ENCODE measurements around the gene RIMBP2.
"Not testable (repeated sequence)": the region's sequence is repeated elsewhere in the genome, so short reads cannot be mapped to it uniquely, and the experiment has no call there.

The RIMBP2 gene

DNA sequence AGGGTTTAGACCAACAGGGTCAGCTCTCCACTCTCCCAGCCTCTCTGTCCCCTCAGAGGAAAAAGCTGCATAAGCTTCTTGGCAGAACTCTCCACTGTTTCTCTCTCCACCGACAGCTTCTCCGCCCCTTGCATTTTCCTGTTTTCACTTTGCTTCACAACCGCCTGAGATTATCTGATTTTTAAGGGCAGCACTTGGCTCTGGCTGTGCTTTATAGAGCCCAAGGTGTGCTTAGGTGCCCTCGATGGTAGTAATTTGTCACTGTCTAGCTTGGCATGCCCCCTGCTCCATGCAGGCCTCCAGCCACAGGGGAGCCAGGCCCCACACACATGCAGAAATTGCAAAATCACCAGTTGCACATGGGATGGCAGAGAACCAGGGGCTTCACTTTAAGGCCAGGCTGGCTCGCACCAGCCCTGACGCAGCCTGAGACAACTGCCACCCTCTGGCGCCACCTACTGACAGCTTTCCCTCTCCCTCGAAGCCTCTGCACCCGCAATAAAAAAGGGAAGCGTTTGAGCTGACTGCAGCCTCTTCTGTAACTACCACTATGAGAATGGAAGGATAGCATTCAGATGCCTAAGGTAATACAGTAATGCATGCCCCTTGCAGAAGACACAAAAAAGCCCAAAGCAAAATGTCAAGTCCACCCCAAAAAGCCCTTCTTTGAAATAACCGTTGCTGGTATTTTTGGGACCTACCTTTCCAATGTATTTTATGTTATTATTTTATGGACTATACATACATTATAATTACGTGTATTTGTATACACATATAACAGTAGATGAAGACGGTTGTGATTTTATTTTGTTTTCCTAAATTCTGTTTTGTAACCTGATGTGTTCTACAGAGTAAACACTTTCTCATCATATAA is 32.0 kb upstream of the RIMBP2 start:
- Histone ChIP-seq H3K9ac (ENCODE audit: low read depth, low read length) (no peak overlapping the region), H3K27me3 (ENCODE audit: control insufficient read depth, insufficient read depth, low read length) (no peaks in the 10 kb centered on the region), H3K9me3 (ENCODE audit: control insufficient read depth, insufficient read depth, low read length) (no peaks in the 10 kb centered on the region), H3K4me3 (ENCODE audit: low read depth, low read length) (no peak overlapping the region), H3K4me1 (ENCODE audit: control insufficient read depth, insufficient read depth, low read length) (no peaks in the 10 kb centered on the region), H3K36me3 (ENCODE audit: control insufficient read depth, insufficient read depth, low read length) (no peaks in the 10 kb centered on the region)

GRCh38 chr12:130746546-130746945 is 30.4 kb upstream of the RIMBP2 start:
- Histone ChIP-seq H3K36me3 (ENCODE audit: control insufficient read depth, insufficient read depth, low read length) (peaks cover 3% of the 10 kb centered on the region), H3K4me3 (ENCODE audit: low read depth, low read length) (no peak overlapping the region), H3K27me3 (ENCODE audit: control insufficient read depth, insufficient read depth, low read length) (no peaks in the 10 kb centered on the region), H3K9me3 (ENCODE audit: control insufficient read depth, insufficient read depth, low read length) (no peaks in the 10 kb centered on the region), H3K4me1 (ENCODE audit: control insufficient read depth, insufficient read depth, low read length) (no peaks in the 10 kb centered on the region), H3K9ac (ENCODE audit: low read depth, low read length) (no peak overlapping the region)

- no peaks in the 10 kb centered on the region for H3K4me1 ChIP-seq (ENCODE audit: control insufficient read depth, insufficient read depth, low read length)
- no peak overlapping the region for H3K9ac ChIP-seq (ENCODE audit: low read depth, low read length)
- H3K9me3 ChIP-seq (ENCODE audit: control insufficient read depth, insufficient read depth, low read length), result no peaks in the 10 kb centered on the region
- H3K27me3 ChIP-seq (ENCODE audit: control insufficient read depth, insufficient read depth, low read length), result no peaks in the 10 kb centered on the region
- no peak overlapping the region for H3K4me3 ChIP-seq (ENCODE audit: low read depth, low read length)
- peaks cover 3% of the 10 kb centered on the region for H3K36me3 ChIP-seq (ENCODE audit: control insufficient read depth, insufficient read depth, low read length)
These were observed 29.8 kb upstream of the RIMBP2 start for GRCh38 chr12:130745921-130746320.

DNA sequence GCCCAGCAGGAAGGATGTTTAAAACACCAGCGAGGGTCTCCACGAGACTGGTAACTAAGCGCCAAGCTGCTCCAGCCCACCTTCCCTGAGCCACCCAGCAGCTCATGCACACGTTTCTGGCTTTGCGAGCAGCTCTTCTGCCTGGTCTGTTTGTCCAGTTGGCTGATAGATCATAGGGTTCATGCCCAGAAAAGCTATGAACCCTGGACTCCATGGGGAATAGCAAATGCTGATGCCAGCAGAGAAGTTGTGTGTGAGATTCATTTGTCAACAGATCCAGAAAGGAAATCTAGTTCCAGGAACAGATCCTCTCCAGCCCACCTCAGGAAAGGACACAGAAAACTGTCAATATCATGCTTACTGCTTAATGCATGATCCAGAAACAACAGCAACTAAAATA is 28.2 kb upstream of the RIMBP2 start:
- Histone ChIP-seq H3K27me3 (ENCODE audit: control insufficient read depth, insufficient read depth, low read length) (no peaks in the 10 kb centered on the region), H3K4me3 (ENCODE audit: low read depth, low read length) (no peak overlapping the region), H3K9me3 (ENCODE audit: control insufficient read depth, insufficient read depth, low read length) (no peaks in the 10 kb centered on the region), H3K4me1 (ENCODE audit: control insufficient read depth, insufficient read depth, low read length) (no peaks in the 10 kb centered on the region), H3K36me3 (ENCODE audit: control insufficient read depth, insufficient read depth, low read length) (peaks cover 3% of the 10 kb centered on the region), H3K9ac (ENCODE audit: low read depth, low read length) (no peak overlapping the region)

DNA sequence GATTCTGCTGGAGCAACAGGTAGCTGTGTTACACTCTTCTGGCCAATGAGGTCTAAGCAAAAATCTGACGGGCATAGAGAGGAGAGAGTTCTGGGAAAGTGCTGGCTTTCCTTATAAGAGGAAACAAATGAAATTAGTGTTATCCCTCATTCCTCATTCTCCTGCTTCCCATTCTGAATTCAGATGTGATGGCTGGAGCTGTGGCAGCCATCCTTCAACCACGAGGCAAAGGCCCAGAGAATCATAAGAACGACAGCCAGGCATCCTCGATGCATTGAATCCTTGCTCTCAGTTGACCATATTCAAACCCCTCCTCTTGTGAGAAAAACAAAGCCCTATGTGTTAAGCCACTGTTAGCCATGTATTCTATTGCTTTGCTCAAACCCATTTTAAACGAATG is 27.5 kb upstream of the RIMBP2 start:
- H3K9me3 ChIP-seq (ENCODE audit: control insufficient read depth, insufficient read depth, low read length), result no peaks in the 10 kb centered on the region
- H3K36me3 ChIP-seq (ENCODE audit: control insufficient read depth, insufficient read depth, low read length), result peaks cover 3% of the 10 kb centered on the region
- H3K4me3 ChIP-seq (ENCODE audit: low read depth, low read length), result no peak overlapping the region
- H3K4me1 ChIP-seq (ENCODE audit: control insufficient read depth, insufficient read depth, low read length), result no peaks in the 10 kb centered on the region
- no peak overlapping the region for H3K9ac ChIP-seq (ENCODE audit: low read depth, low read length)
- H3K27me3 ChIP-seq (ENCODE audit: control insufficient read depth, insufficient read depth, low read length), result no peaks in the 10 kb centered on the region

DNA sequence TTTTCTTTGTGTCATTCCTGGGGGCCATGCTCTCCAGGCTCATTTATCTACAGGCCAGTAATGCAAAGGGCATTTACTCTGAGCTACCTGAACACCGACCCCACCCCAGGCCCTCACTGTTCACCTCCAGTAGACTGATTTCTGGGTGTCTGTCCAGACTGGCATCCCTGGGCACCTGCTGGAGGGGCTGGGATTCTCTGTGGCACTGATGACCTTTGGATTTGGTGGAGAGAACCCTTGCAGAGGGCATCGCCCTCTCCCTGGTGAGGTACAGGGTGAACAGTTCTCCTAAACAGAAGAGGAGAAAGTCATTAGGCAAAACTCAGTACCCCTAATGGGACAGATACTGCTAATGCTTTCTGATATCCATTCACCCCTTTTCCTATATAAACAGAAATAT is 27.1 kb upstream of the RIMBP2 start:
- H3K36me3 ChIP-seq (ENCODE audit: control insufficient read depth, insufficient read depth, low read length), result peaks cover 3% of the 10 kb centered on the region
- H3K9me3 ChIP-seq (ENCODE audit: control insufficient read depth, insufficient read depth, low read length), result no peaks in the 10 kb centered on the region
- H3K9ac ChIP-seq (ENCODE audit: low read depth, low read length), result no peak overlapping the region
- H3K4me1 ChIP-seq (ENCODE audit: control insufficient read depth, insufficient read depth, low read length), result no peaks in the 10 kb centered on the region
- H3K4me3 ChIP-seq (ENCODE audit: low read depth, low read length), result no peak overlapping the region
- no peaks in the 10 kb centered on the region for H3K27me3 ChIP-seq (ENCODE audit: control insufficient read depth, insufficient read depth, low read length)

DNA sequence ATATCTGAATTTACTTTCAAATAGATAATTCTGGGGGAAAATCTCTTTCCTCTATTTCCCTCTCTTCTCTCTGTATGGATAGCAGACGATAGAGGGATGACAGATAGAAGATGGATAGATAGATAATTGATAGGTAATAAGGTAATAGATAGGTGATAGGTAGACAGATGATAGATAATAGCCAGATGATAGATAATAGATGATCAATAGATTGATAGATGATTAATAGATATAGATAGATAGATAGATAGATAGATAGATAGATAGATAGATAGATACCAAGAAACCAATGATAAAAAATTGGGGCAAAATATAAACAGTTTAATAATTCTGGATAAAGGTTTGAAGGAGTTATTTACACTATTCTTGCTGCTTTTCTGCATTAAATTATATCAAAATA is 26.6 kb upstream of the RIMBP2 start:
- Histone ChIP-seq H3K9me3 (ENCODE audit: control insufficient read depth, insufficient read depth, low read length) (no peaks in the 10 kb centered on the region), H3K4me3 (ENCODE audit: low read depth, low read length) (no peak overlapping the region), H3K9ac (ENCODE audit: low read depth, low read length) (no peak overlapping the region), H3K27me3 (ENCODE audit: control insufficient read depth, insufficient read depth, low read length) (no peaks in the 10 kb centered on the region), H3K4me1 (ENCODE audit: control insufficient read depth, insufficient read depth, low read length) (no peaks in the 10 kb centered on the region), H3K36me3 (ENCODE audit: control insufficient read depth, insufficient read depth, low read length) (peaks cover 3% of the 10 kb centered on the region)

DNA sequence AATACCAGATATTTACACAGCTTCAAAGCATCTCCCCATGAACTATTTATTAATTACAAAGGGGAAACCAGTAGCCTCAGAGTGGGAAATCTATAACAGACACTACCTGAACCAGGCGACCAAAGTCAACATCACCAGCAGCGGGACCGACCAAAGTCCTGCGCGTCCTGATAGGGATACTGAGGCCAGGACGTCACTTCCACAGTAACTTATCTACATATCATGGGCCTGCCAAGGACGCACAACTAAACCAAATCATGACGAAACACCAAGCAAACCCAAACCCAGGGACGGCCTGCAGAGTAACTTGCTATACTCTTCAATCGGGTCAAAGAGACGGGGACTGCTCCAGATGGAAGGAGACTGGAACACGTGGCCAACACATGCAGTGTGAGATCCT is 26.0 kb upstream of the RIMBP2 start:
- Histone ChIP-seq H3K4me1 (ENCODE audit: control insufficient read depth, insufficient read depth, low read length) (no peaks in the 10 kb centered on the region), H3K4me3 (ENCODE audit: low read depth, low read length) (no peak overlapping the region), H3K36me3 (ENCODE audit: control insufficient read depth, insufficient read depth, low read length) (peaks cover 3% of the 10 kb centered on the region), H3K9me3 (ENCODE audit: control insufficient read depth, insufficient read depth, low read length) (no peaks in the 10 kb centered on the region), H3K9ac (ENCODE audit: low read depth, low read length) (no peak overlapping the region), H3K27me3 (ENCODE audit: control insufficient read depth, insufficient read depth, low read length) (no peaks in the 10 kb centered on the region)

DNA sequence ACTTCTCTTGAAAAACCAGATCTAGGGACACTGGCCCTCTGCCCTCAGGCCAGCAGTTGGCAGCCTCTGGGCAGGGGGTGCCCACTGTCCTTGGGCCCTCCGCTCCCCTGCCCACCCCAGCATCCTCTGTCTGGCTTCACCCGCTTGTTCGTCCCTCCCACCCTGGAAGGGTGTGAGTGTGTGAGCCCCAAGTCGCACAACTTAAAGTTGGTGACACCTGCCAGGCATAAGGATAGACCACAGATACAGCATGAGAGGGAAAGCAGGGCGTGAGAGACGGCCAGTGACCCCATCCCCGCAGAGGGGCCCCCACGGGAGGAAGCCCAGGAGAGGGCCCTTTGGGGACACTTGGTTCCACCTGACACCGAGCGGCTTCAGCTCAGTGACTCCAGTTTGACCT is 23.5 kb upstream of the RIMBP2 start:
- H3K27me3 ChIP-seq (ENCODE audit: control insufficient read depth, insufficient read depth, low read length), result no peaks in the 10 kb centered on the region
- no peak overlapping the region for H3K9ac ChIP-seq (ENCODE audit: low read depth, low read length)
- H3K4me3 ChIP-seq (ENCODE audit: low read depth, low read length), result no peak overlapping the region
- peaks cover 3% of the 10 kb centered on the region for H3K36me3 ChIP-seq (ENCODE audit: control insufficient read depth, insufficient read depth, low read length)
- H3K4me1 ChIP-seq (ENCODE audit: control insufficient read depth, insufficient read depth, low read length), result no peaks in the 10 kb centered on the region
- H3K9me3 ChIP-seq (ENCODE audit: control insufficient read depth, insufficient read depth, low read length), result no peaks in the 10 kb centered on the region

- not testable (repeated sequence) for H3K9me3 ChIP-seq (ENCODE audit: control insufficient read depth, insufficient read depth, low read length); H3K9ac ChIP-seq (ENCODE audit: low read depth, low read length); H3K4me3 ChIP-seq (ENCODE audit: low read depth, low read length); H3K36me3 ChIP-seq (ENCODE audit: control insufficient read depth, insufficient read depth, low read length); H3K4me1 ChIP-seq (ENCODE audit: control insufficient read depth, insufficient read depth, low read length); H3K27me3 ChIP-seq (ENCODE audit: control insufficient read depth, insufficient read depth, low read length)
These were observed 22.3 kb upstream of the RIMBP2 start for GRCh38 chr12:130738403-130738802.

DNA sequence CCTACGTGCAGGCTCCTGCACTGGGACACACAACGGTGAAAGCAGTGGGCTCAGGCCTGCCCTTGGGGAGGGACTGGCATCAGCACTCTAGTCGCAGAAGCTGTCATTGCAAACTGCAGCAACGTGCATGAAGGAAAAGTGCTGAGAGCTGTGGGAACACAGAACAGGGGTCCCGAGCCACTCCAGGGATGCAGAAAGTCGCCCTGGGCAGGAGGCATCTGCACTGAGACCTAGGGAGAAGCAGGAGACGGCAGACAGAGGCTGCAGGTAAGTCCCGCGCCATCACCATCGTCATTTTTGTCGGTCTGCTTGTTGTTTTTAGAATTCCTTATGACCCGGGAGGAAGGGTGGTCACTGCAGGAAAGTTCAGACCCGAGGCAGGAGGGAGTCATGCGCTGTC is 21.6 kb upstream of the RIMBP2 start:
- Histone ChIP-seq H3K9ac (ENCODE audit: low read depth, low read length) (no peak overlapping the region), H3K27me3 (ENCODE audit: control insufficient read depth, insufficient read depth, low read length) (no peaks in the 10 kb centered on the region), H3K4me1 (ENCODE audit: control insufficient read depth, insufficient read depth, low read length) (no peaks in the 10 kb centered on the region), H3K4me3 (ENCODE audit: low read depth, low read length) (no peak overlapping the region), H3K36me3 (ENCODE audit: control insufficient read depth, insufficient read depth, low read length) (peaks cover 3% of the 10 kb centered on the region), H3K9me3 (ENCODE audit: control insufficient read depth, insufficient read depth, low read length) (no peaks in the 10 kb centered on the region)

GRCh38 chr12:130729344-130729743 is 13.2 kb upstream of the RIMBP2 start:
- Histone ChIP-seq H3K4me3 (ENCODE audit: low read depth, low read length) (no peak overlapping the region), H3K36me3 (ENCODE audit: control insufficient read depth, insufficient read depth, low read length) (no peaks in the 10 kb centered on the region), H3K27me3 (ENCODE audit: control insufficient read depth, insufficient read depth, low read length) (no peaks in the 10 kb centered on the region), H3K9ac (ENCODE audit: low read depth, low read length) (no peak overlapping the region), H3K4me1 (ENCODE audit: control insufficient read depth, insufficient read depth, low read length) (no peaks in the 10 kb centered on the region), H3K9me3 (ENCODE audit: control insufficient read depth, insufficient read depth, low read length) (no peaks in the 10 kb centered on the region)
